ENCODE results near the gene TTBK2. TPM values are rescaled to one million over a fixed set of nuclear protein-coding genes. Genes with fewer than 3 reads are reported as not detected.

Gene TTBK2
- total RNA-seq, 1 donor from 2014 or later = 47.8 TPM

DNA sequence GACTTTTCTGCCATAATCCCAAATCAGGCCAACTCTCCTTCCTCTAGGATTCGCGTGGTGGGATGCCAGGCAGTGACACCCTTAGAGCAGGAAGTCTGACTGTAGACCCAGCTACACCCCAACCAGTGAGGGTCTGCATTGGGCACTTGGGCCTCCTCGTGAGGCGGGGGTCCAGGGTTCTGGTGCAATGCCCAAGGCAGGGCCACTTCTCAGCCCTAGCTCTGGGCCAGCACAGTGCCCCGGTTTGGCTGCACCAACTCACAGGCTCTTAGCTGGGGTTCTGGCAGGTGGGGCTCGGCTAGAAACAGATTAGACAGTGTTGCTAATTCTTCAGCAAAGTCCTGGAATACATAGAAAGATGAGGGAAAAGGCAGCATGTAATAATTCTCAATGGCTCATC lies 196.3 kb downstream of the TTBK2 start:
- no peaks in the 10 kb centered on the region for H3K36me3 Mint-ChIP-seq (ENCODE audit: unreplicated experiment)

GRCh38 chr15:42723068-42723467 lies 197.5 kb downstream of the TTBK2 start:
- Mint-ChIP-seq H3K4me1 (ENCODE audit: low read depth, unreplicated experiment) (peaks cover 29% of the 10 kb centered on the region), H3K27me3 (ENCODE audit: unreplicated experiment) (peaks cover 7% of the 10 kb centered on the region), H3K36me3 (ENCODE audit: unreplicated experiment) (no peaks in the 10 kb centered on the region), H3K9me3 (ENCODE audit: unreplicated experiment) (peaks cover 12% of the 10 kb centered on the region), H3K27ac (ENCODE audit: unreplicated experiment) (no peak overlapping the region), H3K4me3 (ENCODE audit: unreplicated experiment) (no peak overlapping the region)
- no peak for DNase-seq
- TF ChIP-seq, protein P1, sequence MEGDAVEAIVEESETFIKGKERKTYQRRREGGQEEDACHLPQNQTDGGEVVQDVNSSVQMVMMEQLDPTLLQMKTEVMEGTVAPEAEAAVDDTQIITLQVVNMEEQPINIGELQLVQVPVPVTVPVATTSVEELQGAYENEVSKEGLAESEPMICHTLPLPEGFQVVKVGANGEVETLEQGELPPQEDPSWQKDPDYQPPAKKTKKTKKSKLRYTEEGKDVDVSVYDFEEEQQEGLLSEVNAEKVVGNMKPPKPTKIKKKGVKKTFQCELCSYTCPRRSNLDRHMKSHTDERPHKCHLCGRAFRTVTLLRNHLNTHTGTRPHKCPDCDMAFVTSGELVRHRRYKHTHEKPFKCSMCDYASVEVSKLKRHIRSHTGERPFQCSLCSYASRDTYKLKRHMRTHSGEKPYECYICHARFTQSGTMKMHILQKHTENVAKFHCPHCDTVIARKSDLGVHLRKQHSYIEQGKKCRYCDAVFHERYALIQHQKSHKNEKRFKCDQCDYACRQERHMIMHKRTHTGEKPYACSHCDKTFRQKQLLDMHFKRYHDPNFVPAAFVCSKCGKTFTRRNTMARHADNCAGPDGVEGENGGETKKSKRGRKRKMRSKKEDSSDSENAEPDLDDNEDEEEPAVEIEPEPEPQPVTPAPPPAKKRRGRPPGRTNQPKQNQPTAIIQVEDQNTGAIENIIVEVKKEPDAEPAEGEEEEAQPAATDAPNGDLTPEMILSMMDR (IDR thresholded peaks at IDR 0.05; ENCODE audit: partially characterized antibody, unreplicated experiment) = no peak

More for the DNA sequence above, 196.3 kb downstream of the TTBK2 start:
- Mint-ChIP-seq H3K4me1 (ENCODE audit: low read depth, unreplicated experiment) (peaks cover 37% of the 10 kb centered on the region), H3K4me3 (ENCODE audit: unreplicated experiment) (no peak overlapping the region), H3K27me3 (ENCODE audit: unreplicated experiment) (peaks cover 11% of the 10 kb centered on the region), H3K27ac (ENCODE audit: unreplicated experiment) (no peak overlapping the region), H3K9me3 (ENCODE audit: unreplicated experiment) (peaks cover 16% of the 10 kb centered on the region)
- DNase-seq = no peak
- TF ChIP-seq, protein P1 (IDR thresholded peaks at IDR 0.05; ENCODE audit: partially characterized antibody, unreplicated experiment) = no peak

DNA sequence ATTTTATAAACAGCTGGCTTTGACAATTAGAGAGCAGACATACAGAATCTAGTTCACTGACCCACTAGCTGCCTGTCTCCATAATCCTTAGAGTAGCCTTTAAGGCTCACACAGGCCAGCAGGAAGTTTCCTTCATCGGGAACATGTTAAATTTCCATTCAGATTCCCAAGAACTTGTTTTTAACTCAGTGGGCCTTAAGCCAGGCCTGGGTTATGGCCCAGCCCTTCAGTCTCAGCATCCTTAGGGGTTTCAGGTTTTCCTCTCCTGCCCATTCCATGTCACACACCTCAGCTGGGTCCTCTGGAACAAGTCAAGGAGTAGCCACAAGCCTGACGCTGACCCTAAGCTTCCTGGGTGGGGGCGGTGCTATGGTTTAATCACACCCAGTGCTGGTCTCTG lies 198.7 kb downstream of the TTBK2 start:
- Mint-ChIP-seq H3K4me3 (ENCODE audit: unreplicated experiment) (no peak overlapping the region), H3K4me1 (ENCODE audit: low read depth, unreplicated experiment) (peaks cover 19% of the 10 kb centered on the region), H3K9me3 (ENCODE audit: unreplicated experiment) (peaks cover 10% of the 10 kb centered on the region), H3K36me3 (ENCODE audit: unreplicated experiment) (no peaks in the 10 kb centered on the region), H3K27ac (ENCODE audit: unreplicated experiment) (no peak overlapping the region), H3K27me3 (ENCODE audit: unreplicated experiment) (peaks cover 7% of the 10 kb centered on the region)
- TF ChIP-seq, protein P1 (IDR thresholded peaks at IDR 0.05; ENCODE audit: partially characterized antibody, unreplicated experiment) = no peak
- DNase-seq = no peak

DNA sequence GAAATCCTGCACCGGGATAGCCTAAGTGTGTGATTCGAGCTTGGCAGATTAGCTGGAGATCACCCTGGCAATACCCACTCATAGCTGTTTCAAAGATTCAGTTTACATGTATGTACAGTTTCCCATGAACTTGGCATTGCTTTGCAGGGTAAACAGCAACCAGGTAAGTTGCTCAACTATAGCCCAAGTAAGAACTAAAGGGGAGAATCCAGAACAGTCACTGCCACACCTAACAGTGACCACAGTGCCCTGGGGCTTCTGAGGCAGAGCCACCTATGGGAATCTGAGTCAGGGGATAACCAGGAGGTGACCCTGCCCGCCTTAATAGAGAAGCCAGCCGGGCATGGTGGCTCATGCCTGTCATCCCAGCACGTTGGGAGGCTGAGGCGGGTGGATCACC lies 199.6 kb downstream of the TTBK2 start:
- H3K27me3 Mint-ChIP-seq (ENCODE audit: unreplicated experiment) = peaks cover 5% of the 10 kb centered on the region
- peaks cover 10% of the 10 kb centered on the region for H3K4me1 Mint-ChIP-seq (ENCODE audit: low read depth, unreplicated experiment)
- no peak overlapping the region for H3K4me3 Mint-ChIP-seq (ENCODE audit: unreplicated experiment)
- peaks cover 6% of the 10 kb centered on the region for H3K9me3 Mint-ChIP-seq (ENCODE audit: unreplicated experiment)
- DNase-seq = no peak
- no peaks in the 10 kb centered on the region for H3K36me3 Mint-ChIP-seq (ENCODE audit: unreplicated experiment)
- H3K27ac Mint-ChIP-seq (ENCODE audit: unreplicated experiment) = no peak overlapping the region
- TF ChIP-seq, protein P1 (IDR thresholded peaks at IDR 0.05; ENCODE audit: partially characterized antibody, unreplicated experiment) = no peak

DNA sequence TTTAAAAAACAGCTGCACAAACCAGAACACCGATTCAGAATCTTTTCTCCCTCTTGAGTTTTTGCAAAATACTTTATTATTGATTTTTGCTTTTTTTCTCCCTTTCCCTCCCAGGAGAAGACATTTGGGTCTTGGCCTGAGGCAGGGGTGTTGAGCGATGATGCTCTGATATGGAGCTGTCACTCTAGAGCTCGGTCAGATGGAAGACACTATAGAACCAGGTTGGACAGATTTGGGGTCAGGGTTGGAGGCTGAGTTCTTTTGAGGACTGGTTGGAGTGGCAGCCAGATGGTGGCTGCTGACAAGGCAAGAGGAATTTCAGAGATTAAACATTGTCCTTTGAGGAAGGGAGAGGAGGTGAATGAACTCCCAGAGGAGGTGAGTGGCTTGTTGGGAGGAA lies 200.5 kb downstream of the TTBK2 start:
- DNase-seq = no peak
- no peak overlapping the region for H3K4me3 Mint-ChIP-seq (ENCODE audit: unreplicated experiment)
- H3K36me3 Mint-ChIP-seq (ENCODE audit: unreplicated experiment) = peaks cover 2% of the 10 kb centered on the region
- peaks cover 6% of the 10 kb centered on the region for H3K9me3 Mint-ChIP-seq (ENCODE audit: unreplicated experiment)
- H3K4me1 Mint-ChIP-seq (ENCODE audit: low read depth, unreplicated experiment) = peaks cover 9% of the 10 kb centered on the region
- peaks cover 5% of the 10 kb centered on the region for H3K27me3 Mint-ChIP-seq (ENCODE audit: unreplicated experiment)
- no peak overlapping the region for H3K27ac Mint-ChIP-seq (ENCODE audit: unreplicated experiment)
- TF ChIP-seq, protein P1 (IDR thresholded peaks at IDR 0.05; ENCODE audit: partially characterized antibody, unreplicated experiment) = no peak

Measured in glutamatergic neuron (in vitro differentiated cells).